Right lung (tissue), 5 donors: Measurements from ENCODE around the gene FASTKD3. TPM values are rescaled to one million over a fixed set of nuclear protein-coding genes. Genes with fewer than 3 reads are reported as not detected.

Experiments
- polyA plus RNA-seq, 5 donors: library from polyadenylated mRNA; unstranded; fragments of 120-200 nt; gene quantifications; one replicate each; pipeline versions ENCODE4 v1.2.1 to v1.2.3, GENCODE V29; 2013; ENCODE audit warnings: inconsistent platforms in 1 of 5, low replicate concordance in 1 of 5; ENCODE audit not compliant: insufficient read length in 5 of 5, insufficient read depth in 1 of 5

Gene FASTKD3
- polyA plus RNA-seq, 5 donors = 17.1 to 28.8 (median 27.3) TPM

Other genes starting within 250 kb of the FASTKD3 start
- 10 to 100 TPM in 2 of 5 donors, 1 to 10 TPM in 3; 3.1 to 12.2 (median 7.4) TPM for gene CFAP90, start 17.9 kb downstream of the FASTKD3 start, polyA plus RNA-seq
- gene MTRR, start 117 bp upstream of the FASTKD3 start, polyA plus RNA-seq = 10 to 100 TPM; 48.1 to 63.9 (median 62.2) TPM